Cardiac ventricle fibroblast (primary cell): ENCODE results near the gene ATP7B. TPM values are rescaled to one million over a fixed set of nuclear protein-coding genes. Genes with fewer than 3 reads are reported as not detected.

Experiments
- total RNA-seq: library from RNA; depleted of rRNA; stranded (reverse); fragments of >200 nt; gene quantifications from 2 replicates; pipeline ENCODE4 v1.2.3, GENCODE V29; 2015

The ATP7B gene
- 2.3 and 2.5 TPM in 2 replicates for total RNA-seq

DNA sequence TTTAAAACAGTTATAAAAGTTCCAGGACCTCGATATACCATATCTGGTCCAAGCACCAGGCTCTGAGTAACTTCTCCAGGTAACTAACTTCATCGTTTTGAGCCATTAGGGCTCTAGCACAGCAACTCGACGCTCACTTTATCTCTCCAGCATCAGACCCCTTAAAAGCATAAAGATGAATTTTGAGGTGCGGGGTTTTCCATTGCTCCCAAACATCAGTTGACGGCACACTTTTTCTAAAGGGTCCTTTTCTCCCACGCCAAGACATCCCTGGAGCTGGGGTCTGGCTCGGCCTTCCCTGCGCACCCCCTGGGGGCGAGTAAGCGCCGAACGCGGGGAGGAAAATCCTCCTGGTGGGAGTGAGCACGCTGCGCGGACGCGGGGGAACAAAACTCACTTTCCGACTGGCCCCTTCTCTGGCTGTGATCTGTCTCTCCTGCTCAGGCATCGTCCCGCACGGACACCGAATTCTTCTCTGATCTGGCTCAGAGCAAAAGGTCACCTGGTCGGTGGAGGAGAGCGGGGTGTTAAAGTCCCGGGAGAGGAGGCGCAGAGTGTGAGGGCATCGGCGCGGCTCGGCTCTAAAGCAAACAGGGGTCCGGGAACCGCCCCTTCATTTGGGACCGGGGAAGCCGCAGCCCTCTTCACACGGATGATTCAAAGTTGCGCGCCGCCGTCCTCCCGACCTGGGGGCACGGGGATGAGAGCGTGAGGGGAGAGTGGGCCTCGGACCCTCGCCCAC is at the start of gene ATP7B:
Gene ATP7B, minus strand, starts transcription at position 561 of the 742 bp plus-strand sequence. Its CDS starts 113 bp downstream, at position 448.

DNA sequence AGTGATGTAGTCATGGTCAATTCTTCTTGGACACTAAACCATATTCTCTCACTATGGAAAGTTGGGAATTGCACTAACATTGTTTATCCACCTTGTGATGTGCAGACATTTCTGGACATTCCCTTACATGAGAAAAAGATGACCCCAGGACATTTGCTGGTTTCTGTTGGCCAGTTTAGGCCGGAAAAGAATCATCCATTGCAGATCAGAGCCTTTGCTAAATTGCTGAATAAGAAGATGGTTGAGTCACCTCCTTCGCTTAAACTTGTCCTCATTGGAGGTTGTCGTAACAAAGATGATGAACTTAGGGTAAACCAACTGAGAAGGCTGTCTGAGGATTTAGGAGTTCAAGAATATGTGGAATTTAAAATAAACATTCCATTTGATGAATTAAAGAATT is 13.2 kb upstream of the ATP7B start, which contains the start of gene UTP14C:
Gene UTP14C, plus strand, starts transcription at position 211 of the 400 bp plus-strand sequence. CDS start 4,114 bp downstream, outside the sequence.

GRCh38 chr13:52011632-52012511 is 622 bp upstream of the ATP7B start, which contains the start of gene ALG11:
ALG11 (plus strand) TSS chr13:52012398; CDS start chr13:52012419, 21 bp downstream.

Other genes with a start within 250 kb of the ATP7B start
- 4.1 and 4.7 TPM in 2 replicates for gene DHRS12, start 207.3 kb downstream of the ATP7B start, total RNA-seq
- gene TMEM272, start 166.3 kb downstream of the ATP7B start, total RNA-seq = not detected in 2 replicates
- not detected in 2 replicates for gene CCDC70, start 149.5 kb downstream of the ATP7B start, total RNA-seq
- 25.3 and 26.6 TPM in 2 replicates for gene ALG11, start 948 bp upstream of the ATP7B start, total RNA-seq
- gene UTP14C, start 13.2 kb upstream of the ATP7B start, total RNA-seq = 11.2 and 11.8 TPM in 2 replicates
- 0.06 TPM in 1 of 2 replicates, not detected in the other for gene NEK5, start 117.6 kb upstream of the ATP7B start, total RNA-seq
- 5.1 and 6.1 TPM in 2 replicates for gene NEK3, start 148.1 kb upstream of the ATP7B start, total RNA-seq